Fibroblast of pulmonary artery (primary cell): ENCODE results near the gene MCF2L.

ENCODE experiments used
- DNase-seq: peaks from one replicate; pipeline ENCODE4 v3.0.0-alpha.2; 2010; ENCODE audit warnings: low read depth
- H3K4me3 ChIP-seq: replicated peaks from 2 replicates; pipeline ENCODE4 v1.5.1; 2011; ENCODE audit warnings: low read depth, mild to moderate bottlenecking, control low read depth, low read length, moderate library complexity
- CTCF ChIP-seq: IDR thresholded peaks from 2 replicates; pipeline ENCODE4 v1.5.1; 2011; ENCODE audit warnings: mild to moderate bottlenecking, control low read depth, low read length, inconsistent platforms; ENCODE audit errors: missing control alignments

Gene MCF2L

DNA sequence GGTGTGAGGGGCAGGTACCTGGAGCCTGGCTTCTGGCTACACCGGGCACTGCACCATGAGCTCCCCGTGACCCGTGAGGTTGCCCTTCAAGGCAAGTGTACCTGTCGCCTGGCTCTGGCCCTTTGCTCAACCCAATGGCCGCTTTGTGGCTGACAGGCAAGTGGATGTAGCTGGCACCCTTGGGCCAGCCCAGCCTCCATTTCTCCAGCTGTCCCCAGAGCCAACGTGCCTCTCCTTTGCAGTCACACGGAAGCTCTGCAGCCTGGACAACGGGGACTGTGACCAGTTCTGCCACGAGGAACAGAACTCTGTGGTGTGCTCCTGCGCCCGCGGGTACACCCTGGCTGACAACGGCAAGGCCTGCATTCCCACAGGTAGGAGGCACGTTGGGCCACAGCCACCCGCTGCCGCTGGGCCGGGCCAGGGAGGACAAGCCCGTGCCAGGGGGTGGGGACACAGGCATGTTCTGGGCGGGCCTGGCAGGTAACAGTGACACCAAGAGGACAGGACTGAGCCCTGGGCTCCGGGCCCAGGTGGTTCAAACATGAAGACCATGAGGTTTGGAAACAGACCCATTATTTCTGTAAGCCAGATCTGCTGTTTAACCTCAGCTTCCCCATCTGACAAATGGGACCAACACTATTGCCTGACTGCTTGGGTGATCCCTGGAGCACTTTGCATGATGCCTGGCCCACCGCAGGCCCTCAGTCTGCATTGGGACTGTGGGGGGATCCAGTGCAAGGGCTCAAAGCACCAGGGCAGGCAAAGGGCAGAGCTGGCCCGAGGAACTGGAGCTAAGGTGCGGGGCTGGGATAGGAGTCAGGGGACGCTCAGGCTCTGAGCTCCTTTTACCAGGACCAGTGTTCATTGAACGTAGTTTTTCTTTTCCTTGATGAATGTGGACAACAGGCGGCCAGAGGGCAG lies 171.9 kb downstream of the MCF2L start:
- H3K4me3 ChIP-seq, result no peak overlapping the region
- no peak for TF ChIP-seq CTCF
- no peak for DNase-seq

DNA sequence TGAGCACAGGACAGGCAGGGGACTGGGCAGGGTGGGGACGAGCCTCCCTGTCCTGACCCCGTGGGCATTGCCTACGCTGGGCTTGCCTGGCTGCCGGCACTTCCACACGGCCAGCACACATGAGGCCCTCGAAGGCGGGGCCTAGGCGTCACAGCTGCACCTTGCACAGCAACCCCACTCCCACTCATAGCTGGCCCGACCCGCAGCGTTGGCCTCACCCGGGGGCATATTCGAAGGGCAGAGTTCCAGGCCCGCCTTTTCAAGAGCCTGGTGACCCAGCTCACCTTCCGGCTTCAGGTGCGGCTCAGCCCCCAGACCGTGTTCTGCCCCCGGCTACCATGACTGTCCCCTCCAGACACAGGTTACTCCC lies 172.6 kb downstream of the MCF2L start:
- no peak for TF ChIP-seq CTCF
- no peak for DNase-seq
- no peak overlapping the region for H3K4me3 ChIP-seq

DNA sequence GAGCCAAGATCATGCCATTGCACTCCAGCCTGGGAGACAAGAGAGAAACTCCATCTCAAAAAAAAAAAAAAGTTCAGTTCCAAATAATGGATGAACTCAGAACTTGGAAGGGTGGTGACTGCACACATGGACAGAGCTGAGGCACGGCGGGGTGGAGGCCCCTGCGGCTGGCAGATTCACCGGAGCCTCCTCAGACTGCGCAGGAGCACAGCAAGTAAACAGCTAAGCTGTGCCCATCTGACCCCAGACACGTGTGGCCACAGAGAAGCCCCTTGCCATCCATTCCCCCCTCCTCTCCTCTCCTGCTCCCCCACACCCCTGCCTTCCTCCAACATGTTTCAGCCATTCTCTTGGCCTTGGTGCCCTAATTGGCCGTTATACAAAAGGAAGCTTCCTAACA lies 173.9 kb downstream of the MCF2L start:
- TF ChIP-seq CTCF, result no peak
- H3K4me3 ChIP-seq, result no peak overlapping the region
- no peak for DNase-seq

GRCh38 chr13:113143466-113144254 lies 174.6 kb downstream of the MCF2L start:
- H3K4me3 ChIP-seq, result no peak overlapping the region
- no peak for DNase-seq
- no peak for TF ChIP-seq CTCF

- H3K4me3 ChIP-seq, result no peak overlapping the region
- no peak for TF ChIP-seq CTCF
- DNase-seq, result no peak
These were observed 175.2 kb downstream of the MCF2L start for GRCh38 chr13:113144255-113144629.

- DNase-seq, result no peak
- no peak for TF ChIP-seq CTCF
- H3K4me3 ChIP-seq, result no peak overlapping the region
These were observed 176.5 kb downstream of the MCF2L start for GRCh38 chr13:113145496-113145895.
